H9 (cell line): Measurements from ENCODE around the gene PEDS1. TPM values are rescaled to one million over a fixed set of nuclear protein-coding genes. Genes with fewer than 3 reads are reported as not detected.

Source experiments
- DNase-seq: peaks from one replicate; pipeline ENCODE4 v3.0.0-alpha.2; 2017
- H2AFZ ChIP-seq: one replicate; pipeline ENCODE4 v1.6.1; 2013; ENCODE audit warnings: mild to moderate bottlenecking, low read length, control low read depth, moderate library complexity
- H2AK5ac ChIP-seq: 2 replicates; pipeline ENCODE4 v1.6.1; 2013; ENCODE audit warnings: low read length, control low read depth, mixed read lengths; ENCODE audit not compliant: insufficient read length
- H2BK120ac ChIP-seq: one replicate; pipeline ENCODE4 v1.6.1; 2013; ENCODE audit warnings: low read depth, mild to moderate bottlenecking, low read length, control low read depth, inconsistent platforms; ENCODE audit not compliant: poor library complexity, severe bottlenecking
- H2BK12ac ChIP-seq: 2 replicates; pipeline ENCODE4 v1.6.1; 2013; ENCODE audit warnings: low read length, control low read depth, mixed read lengths, low read depth; ENCODE audit not compliant: insufficient read length
- H2BK15ac ChIP-seq: 2 replicates; pipeline ENCODE4 v1.6.1; 2013; ENCODE audit warnings: low read depth, low read length, control low read depth
- H2BK20ac ChIP-seq: one replicate; pipeline ENCODE4 v1.6.1; 2013; ENCODE audit warnings: low read depth, mild to moderate bottlenecking, low read length, control low read depth, inconsistent platforms; ENCODE audit not compliant: poor library complexity, severe bottlenecking
- H2BK5ac ChIP-seq: 2 replicates; pipeline ENCODE4 v1.6.1; 2013; ENCODE audit warnings: low read length, control low read depth, mixed read lengths; ENCODE audit not compliant: insufficient read length
- H3K14ac ChIP-seq: 2 replicates; pipeline ENCODE4 v1.6.1; 2013; ENCODE audit warnings: low read length, control low read depth; ENCODE audit not compliant: insufficient read depth
- H3K18ac ChIP-seq: 2 replicates; pipeline ENCODE4 v1.6.1; 2013; ENCODE audit warnings: low read depth, mild to moderate bottlenecking, mixed read lengths, low read length, control low read depth; ENCODE audit not compliant: insufficient read length
- H3K23ac ChIP-seq: 2 replicates; pipeline ENCODE4 v1.6.1; 2013; ENCODE audit warnings: low read length, control low read depth, mixed read lengths, low read depth; ENCODE audit not compliant: insufficient read length
- H3K23me2 ChIP-seq: 2 replicates; pipeline ENCODE4 v1.6.1; 2013; ENCODE audit warnings: low read depth, mild to moderate bottlenecking, mixed read lengths, low read length, control low read depth; ENCODE audit not compliant: insufficient read length, poor library complexity, severe bottlenecking
- H3K27ac ChIP-seq: 2 replicates; pipeline ENCODE4 v1.5.1; 2013; ENCODE audit warnings: low read length, control low read depth, mixed read lengths, low read depth; ENCODE audit not compliant: insufficient read length
- H3K27me3 ChIP-seq: 2 replicates; pipeline ENCODE4 v1.6.1; 2013; ENCODE audit warnings: low read length, control low read depth, inconsistent platforms; ENCODE audit not compliant: insufficient read depth
- H3K4ac ChIP-seq: 2 replicates; pipeline ENCODE4 v1.6.1; 2013; ENCODE audit warnings: low read depth, mild to moderate bottlenecking, control low read depth, inconsistent platforms, low read length, moderate library complexity
- H3K4me1 ChIP-seq: 2 replicates; pipeline ENCODE4 v1.6.1; 2013; ENCODE audit warnings: low read length, control low read depth, inconsistent platforms; ENCODE audit not compliant: insufficient read depth
- H3K4me2 ChIP-seq: 2 replicates; pipeline ENCODE4 v1.6.1; 2013; ENCODE audit warnings: low read length, control low read depth, mixed read lengths; ENCODE audit not compliant: insufficient read length, insufficient read depth
- H3K56ac ChIP-seq: 2 replicates; pipeline ENCODE4 v1.6.1; 2013; ENCODE audit warnings: low read depth, mild to moderate bottlenecking, mixed read lengths, low read length, control low read depth; ENCODE audit not compliant: insufficient read length
- H3K79me1 ChIP-seq: 2 replicates; pipeline ENCODE4 v1.6.1; 2013; ENCODE audit warnings: low read depth, mild to moderate bottlenecking, moderate library complexity, low read length, control low read depth, inconsistent platforms; ENCODE audit not compliant: insufficient read depth, poor library complexity, severe bottlenecking
- H3K79me2 ChIP-seq: 2 replicates; pipeline ENCODE4 v1.6.1; 2013; ENCODE audit warnings: low read length, control low read depth, inconsistent platforms; ENCODE audit not compliant: insufficient read depth
- H3K9ac ChIP-seq: 2 replicates; pipeline ENCODE4 v1.6.1; 2013; ENCODE audit warnings: low read length, control low read depth, mixed read lengths; ENCODE audit not compliant: insufficient read length; ENCODE audit errors: extremely low read depth
- H3K9me3 ChIP-seq: one replicate; pipeline ENCODE4 v1.6.1; 2013; ENCODE audit warnings: low read depth, low read length, inconsistent platforms; ENCODE audit not compliant: control insufficient read depth
- H3T11ph ChIP-seq: one replicate; pipeline ENCODE4 v1.6.1; 2013; ENCODE audit warnings: mild to moderate bottlenecking, low read length, control low read depth, inconsistent platforms
- H4K20me1 ChIP-seq: one replicate; pipeline ENCODE4 v1.6.1; 2013; ENCODE audit not compliant: control insufficient read depth, insufficient read length, insufficient read depth
- H4K5ac ChIP-seq: 2 replicates; pipeline ENCODE4 v1.6.1; 2013; ENCODE audit warnings: low read depth, mild to moderate bottlenecking, mixed read lengths, low read length, control low read depth; ENCODE audit not compliant: insufficient read length
- H4K8ac ChIP-seq: replicated peaks from 2 replicates; pipeline ENCODE4 v1.6.1; 2013; ENCODE audit warnings: low read length, control low read depth, mixed read lengths, low read depth; ENCODE audit not compliant: insufficient read length
- H4K91ac ChIP-seq: 2 replicates; pipeline ENCODE4 v1.6.1; 2013; ENCODE audit warnings: low read depth, mild to moderate bottlenecking, moderate library complexity, mixed read lengths, low read length, control low read depth; ENCODE audit not compliant: insufficient read length
- H3K27ac Mint-ChIP-seq, 3 experiments: 2 replicates in 2 of 3; 3 replicates in 1 of 3; pipeline ENCODE4 v1.8.0; 2020 to 2021; ENCODE audit warnings: mixed read lengths in 3 of 3, mild to moderate bottlenecking in 1 of 3, moderate library complexity in 1 of 3
- H3K27me3 Mint-ChIP-seq: 2 replicates; pipeline ENCODE4 v1.8.0; 2021; ENCODE audit warnings: low read depth, mild to moderate bottlenecking, moderate library complexity, mixed read lengths
- H3K36me3 Mint-ChIP-seq, 3 experiments: 2 replicates in 2 of 3; 3 replicates in 1 of 3; pipeline ENCODE4 v1.8.0; 2020 to 2021; ENCODE audit warnings: low read depth in 3 of 3, mixed read lengths in 3 of 3; ENCODE audit not compliant: insufficient read depth in 1 of 3
- H3K4me1 Mint-ChIP-seq, 2 experiments: 2 replicates each; pipeline ENCODE4 v1.8.0; 2020; ENCODE audit warnings: mixed read lengths in 2 of 2
- H3K4me3 Mint-ChIP-seq, 2 experiments: 2 replicates in 1 of 2; 3 replicates in 1 of 2; pipeline ENCODE4 v1.8.0; 2020 to 2021; ENCODE audit warnings: mild to moderate bottlenecking in 2 of 2, mixed read lengths in 2 of 2, moderate library complexity in 1 of 2
- H3K9me3 Mint-ChIP-seq, 2 experiments: 2 replicates in 1 of 2; 3 replicates in 1 of 2; pipeline ENCODE4 v1.8.0; 2020; ENCODE audit warnings: mild to moderate bottlenecking in 2 of 2, mixed read lengths in 2 of 2, moderate library complexity in 1 of 2
- WGBS: extraction: QIAGEN DNeasy Blood & Tissue Kit; methylation state at CpG from one replicate; pipeline ENCODE4 v1.1.7; 2013; ENCODE audit warnings: missing lambda C conversion rate, low lambda C conversion rate, mixed read lengths; ENCODE audit not compliant: insufficient read length; ENCODE audit errors: extremely low coverage; 5-methylcytosine and 5-hydroxymethylcytosine counted together
- total RNA-seq: library from RNA; stranded (reverse); gene quantifications from 2 replicates; pipeline ENCODE4 v1.2.1, GENCODE V29; 2021
- TF ChIP-seq, protein P1 (sequence below): fragments of 200-600 bp; sonication (generic); conservative IDR thresholded peaks from 3 replicates; pipeline ENCODE4 v1.8.0; 2021; ENCODE audit warnings: antibody characterized with exemption, mild to moderate bottlenecking

PEDS1 gene
- total RNA-seq, 1 experiment from 2014 or later: 29.3 TPM

DNA sequence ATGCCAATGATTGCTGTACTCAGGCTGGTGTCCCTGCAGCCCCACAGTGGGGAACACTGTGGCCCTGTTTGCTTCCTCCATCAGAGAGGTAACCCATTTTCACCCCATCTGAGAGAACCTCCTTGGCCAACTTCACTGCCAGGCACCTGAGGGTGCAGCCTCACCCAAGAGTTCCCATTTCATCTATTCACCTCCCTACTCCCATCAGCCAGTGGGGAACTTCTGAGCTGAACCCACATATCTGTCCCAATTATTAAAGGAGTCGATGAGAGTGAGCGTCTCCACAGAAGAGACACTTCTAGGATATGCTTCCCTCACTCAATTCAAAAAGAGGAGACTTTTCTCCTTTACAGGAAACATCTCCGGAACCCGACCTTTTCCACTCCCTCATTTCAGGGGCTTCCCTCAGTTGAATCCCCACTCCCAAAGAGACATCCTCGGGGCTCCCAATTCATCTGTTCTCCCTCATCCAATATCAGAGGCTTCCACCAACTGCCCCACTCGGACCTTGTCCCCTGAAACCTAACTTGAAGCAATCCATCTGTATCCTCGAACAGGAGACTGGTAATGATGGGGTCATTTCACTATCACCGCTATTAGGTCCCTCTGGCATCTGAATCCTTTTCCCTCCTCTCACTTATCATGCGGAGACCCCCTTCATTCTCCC lies 41.6 kb downstream of the PEDS1 start:
- WGBS: no CpG with 5 or more reads among the region's 9 CpGs

More for the DNA sequence above, 41.6 kb downstream of the PEDS1 start:
- no peak for DNase-seq
- H3K4ac ChIP-seq: no peak overlapping the region
- no peaks in the 10 kb centered on the region for H3K27me3 ChIP-seq
- no peaks in the 10 kb centered on the region for H3K9me3 ChIP-seq
- no peak overlapping the region for H2BK5ac ChIP-seq
- TF ChIP-seq, protein P1, sequence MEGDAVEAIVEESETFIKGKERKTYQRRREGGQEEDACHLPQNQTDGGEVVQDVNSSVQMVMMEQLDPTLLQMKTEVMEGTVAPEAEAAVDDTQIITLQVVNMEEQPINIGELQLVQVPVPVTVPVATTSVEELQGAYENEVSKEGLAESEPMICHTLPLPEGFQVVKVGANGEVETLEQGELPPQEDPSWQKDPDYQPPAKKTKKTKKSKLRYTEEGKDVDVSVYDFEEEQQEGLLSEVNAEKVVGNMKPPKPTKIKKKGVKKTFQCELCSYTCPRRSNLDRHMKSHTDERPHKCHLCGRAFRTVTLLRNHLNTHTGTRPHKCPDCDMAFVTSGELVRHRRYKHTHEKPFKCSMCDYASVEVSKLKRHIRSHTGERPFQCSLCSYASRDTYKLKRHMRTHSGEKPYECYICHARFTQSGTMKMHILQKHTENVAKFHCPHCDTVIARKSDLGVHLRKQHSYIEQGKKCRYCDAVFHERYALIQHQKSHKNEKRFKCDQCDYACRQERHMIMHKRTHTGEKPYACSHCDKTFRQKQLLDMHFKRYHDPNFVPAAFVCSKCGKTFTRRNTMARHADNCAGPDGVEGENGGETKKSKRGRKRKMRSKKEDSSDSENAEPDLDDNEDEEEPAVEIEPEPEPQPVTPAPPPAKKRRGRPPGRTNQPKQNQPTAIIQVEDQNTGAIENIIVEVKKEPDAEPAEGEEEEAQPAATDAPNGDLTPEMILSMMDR: no peak
- H3K27me3 Mint-ChIP-seq: no peaks in the 10 kb centered on the region
- H3K79me2 ChIP-seq: peaks cover 48% of the 10 kb centered on the region; the same call in 1 of the 2 replicates
- no peak overlapping the region for H2BK12ac ChIP-seq
- H3K27ac Mint-ChIP-seq: peak overlapping the region; percentile 46 to 98 (median 94)
- H4K5ac ChIP-seq: no peak overlapping the region
- H4K20me1 ChIP-seq: peaks cover 2% of the 10 kb centered on the region
- H2BK20ac ChIP-seq: no peak overlapping the region
- H2AK5ac ChIP-seq: no peak overlapping the region
- no peak overlapping the region for H2BK15ac ChIP-seq
- H3K23me2 ChIP-seq: peaks cover 19% of the 10 kb centered on the region
- H4K91ac ChIP-seq: no peak overlapping the region
- no peak overlapping the region for H3K23ac ChIP-seq
- no peak overlapping the region for H4K8ac ChIP-seq
- H2BK120ac ChIP-seq: no peak overlapping the region
- H3T11ph ChIP-seq: no peak overlapping the region
- H3K56ac ChIP-seq: no peak overlapping the region
- no peak overlapping the region for H3K14ac ChIP-seq
- H3K4me1 ChIP-seq: peaks cover 6% of the 10 kb centered on the region
- H3K79me1 ChIP-seq: peaks cover 7% of the 10 kb centered on the region
- no peaks in the 10 kb centered on the region for H3K9me3 Mint-ChIP-seq
- H3K18ac ChIP-seq: no peak overlapping the region
- H3K36me3 Mint-ChIP-seq: peaks cover 2 to 24% (median 17%) of the 10 kb centered on the region in 3 experiments; a peak in 5 of 7 replicates
- peak overlapping the region; percentile 63 for H3K4me2 ChIP-seq
- H3K9ac ChIP-seq: peak overlapping the region; percentile 72
- no peak overlapping the region for H3K27ac ChIP-seq
- H3K4me3 Mint-ChIP-seq: peak overlapping the region; percentile 97 to 99
- H3K4me1 Mint-ChIP-seq: peaks cover 58 to 67% of the 10 kb centered on the region in 2 experiments
- no peak overlapping the region for H2AFZ ChIP-seq
